Rectal smooth muscle tissue (tissue), 1 donor: Measurements from ENCODE around the gene TMEM86A.
"Not testable (repeated sequence)": the region's sequence is repeated elsewhere in the genome, so short reads cannot be mapped to it uniquely, and the experiment has no call there.

Experiments used
- H3K27ac ChIP-seq: one replicate; pipeline ENCODE4 v1.7.0; 2013; ENCODE audit warnings: low read depth, low read length, inconsistent platforms
- H3K27me3 ChIP-seq: one replicate; pipeline ENCODE4 v1.7.0; 2013; ENCODE audit warnings: low read length; ENCODE audit not compliant: control insufficient read depth, insufficient read depth
- H3K36me3 ChIP-seq: one replicate; pipeline ENCODE4 v1.7.0; 2013; ENCODE audit warnings: low read length; ENCODE audit not compliant: control insufficient read depth, insufficient read depth
- H3K4me1 ChIP-seq: one replicate; pipeline ENCODE4 v1.7.0; 2013; ENCODE audit warnings: low read length; ENCODE audit not compliant: control insufficient read depth, insufficient read depth
- H3K4me3 ChIP-seq: one replicate; pipeline ENCODE4 v1.7.0; 2013; ENCODE audit warnings: low read length
- H3K9ac ChIP-seq: one replicate; pipeline ENCODE4 v1.7.0; 2013; ENCODE audit warnings: low read length

The TMEM86A gene

DNA sequence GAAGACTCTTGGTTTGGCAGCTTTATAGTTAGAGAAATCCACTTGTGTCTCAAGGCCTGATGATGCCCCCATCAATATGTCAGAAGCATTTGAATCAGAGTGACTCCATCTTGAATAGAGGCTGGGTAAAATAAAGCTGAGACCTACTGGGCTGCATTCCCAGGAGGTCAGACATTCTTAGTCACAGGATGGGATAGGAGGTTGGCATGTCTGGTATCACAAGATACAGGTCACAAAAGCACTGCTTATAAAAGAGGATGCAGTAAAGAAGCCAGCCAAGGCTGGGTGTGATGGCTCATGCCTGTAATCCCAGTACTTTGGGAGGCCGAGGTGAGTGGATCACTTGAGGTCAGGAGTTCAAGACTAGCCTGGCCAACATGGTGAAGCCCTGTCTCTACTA, 16.6 kb upstream of the TMEM86A start:
- H3K4me1 ChIP-seq, H3K27ac ChIP-seq, H3K27me3 ChIP-seq, H3K4me3 ChIP-seq, H3K9ac ChIP-seq, H3K36me3 ChIP-seq: not testable (repeated sequence)

GRCh38 chr11:18682466-18682865, 16.1 kb upstream of the TMEM86A start:
- Histone ChIP-seq H3K9ac (no peak overlapping the region), H3K36me3 (no peaks in the 10 kb centered on the region), H3K27me3 (no peaks in the 10 kb centered on the region), H3K4me1 (no peaks in the 10 kb centered on the region), H3K27ac (no peak overlapping the region), H3K4me3 (no peak overlapping the region)

- Histone ChIP-seq H3K9ac (no peak overlapping the region), H3K27ac (no peak overlapping the region), H3K4me3 (no peak overlapping the region), H3K36me3 (no peaks in the 10 kb centered on the region), H3K4me1 (no peaks in the 10 kb centered on the region), H3K27me3 (no peaks in the 10 kb centered on the region)
Observed at GRCh38 chr11:18684267-18684666, 14.3 kb upstream of the TMEM86A start.

- H3K4me3 ChIP-seq, H3K27ac ChIP-seq, H3K9ac ChIP-seq, H3K4me1 ChIP-seq, H3K36me3 ChIP-seq, H3K27me3 ChIP-seq: not testable (repeated sequence)
Observed at GRCh38 chr11:18691467-18692140, 7.0 kb upstream of the TMEM86A start.

DNA sequence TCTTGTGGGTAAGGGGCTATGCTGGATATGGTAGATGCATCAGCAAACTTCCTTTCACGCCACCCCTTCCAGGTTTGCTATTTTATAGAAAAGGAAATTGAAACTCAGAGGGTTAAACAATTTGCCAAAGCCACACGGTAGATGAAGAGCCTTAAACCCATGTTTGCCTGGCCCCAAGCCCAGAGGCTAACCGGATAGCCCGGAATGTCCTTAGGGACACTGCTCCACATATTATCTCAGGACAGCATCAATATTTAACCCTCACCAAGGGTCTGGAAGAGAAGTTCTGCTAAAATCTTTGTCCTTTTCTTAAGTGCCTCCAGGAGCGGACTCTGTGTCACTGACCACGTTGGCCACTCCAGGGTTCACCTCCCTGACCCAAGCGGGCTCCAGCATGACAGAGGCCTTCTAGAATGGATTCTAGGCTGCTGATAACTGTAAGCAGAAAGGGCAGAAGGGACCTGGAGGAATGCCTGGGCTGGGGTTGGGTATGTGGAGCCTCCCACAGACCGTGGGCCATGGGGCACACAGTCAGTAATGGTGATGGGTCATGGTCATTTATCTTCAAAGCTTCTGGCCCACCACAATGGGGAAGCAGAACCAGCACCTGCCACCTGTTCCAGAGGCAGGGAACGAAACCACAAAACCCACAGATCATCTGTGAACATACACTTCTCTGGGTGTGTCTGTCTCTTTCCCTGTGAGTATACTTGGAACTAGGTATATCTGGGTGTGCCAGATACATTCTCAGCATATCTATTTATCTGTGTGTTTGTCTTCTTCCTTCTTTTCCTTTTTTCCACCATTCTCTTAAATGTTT, 5.4 kb upstream of the TMEM86A start:
- H3K27me3 ChIP-seq, result no peaks in the 10 kb centered on the region
- H3K4me3 ChIP-seq, result no peak overlapping the region
- H3K4me1 ChIP-seq, result peaks cover 2% of the 10 kb centered on the region
- no peak overlapping the region for H3K9ac ChIP-seq
- H3K27ac ChIP-seq, result no peak overlapping the region
- no peaks in the 10 kb centered on the region for H3K36me3 ChIP-seq

DNA sequence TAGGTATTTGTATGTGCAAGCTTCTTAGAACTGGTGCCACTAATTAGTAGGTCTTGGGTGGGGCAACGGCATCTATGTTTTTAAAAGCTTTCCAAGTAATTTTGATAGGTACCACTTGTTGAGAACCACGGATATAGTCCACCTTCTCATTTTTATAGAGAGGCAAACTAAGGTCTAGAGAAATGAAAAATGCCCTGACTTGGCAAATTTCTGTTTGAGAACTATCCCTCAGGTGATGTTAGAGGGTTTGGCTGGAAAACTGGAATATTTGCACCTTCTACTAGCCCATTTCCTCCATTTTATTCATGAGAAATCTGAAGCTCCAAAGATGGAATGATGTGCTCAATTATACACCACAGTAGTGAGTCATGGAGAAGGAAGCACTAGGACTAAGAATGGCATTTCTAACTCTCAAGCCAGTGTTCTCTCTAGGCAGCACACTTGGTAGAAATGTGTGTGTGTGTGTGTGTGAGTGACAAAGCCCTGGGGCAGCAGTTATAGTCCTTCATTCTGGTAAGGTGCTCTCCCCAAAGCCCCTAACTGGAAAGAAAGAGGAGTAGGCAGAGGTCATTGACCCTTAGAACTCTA, 1.8 kb upstream of the TMEM86A start:
- no peak overlapping the region for H3K4me3 ChIP-seq
- H3K27ac ChIP-seq, result no peak overlapping the region
- H3K4me1 ChIP-seq, result peaks cover 2% of the 10 kb centered on the region
- no peak overlapping the region for H3K9ac ChIP-seq
- no peaks in the 10 kb centered on the region for H3K27me3 ChIP-seq
- H3K36me3 ChIP-seq, result no peaks in the 10 kb centered on the region

- H3K36me3 ChIP-seq, result no peaks in the 10 kb centered on the region
- H3K27me3 ChIP-seq, result no peaks in the 10 kb centered on the region
- H3K9ac ChIP-seq, result no peak overlapping the region
- H3K27ac ChIP-seq, result no peak overlapping the region
- no peak overlapping the region for H3K4me3 ChIP-seq
- peaks cover 2% of the 10 kb centered on the region for H3K4me1 ChIP-seq
Observed at GRCh38 chr11:18697576-18697975, 1.0 kb upstream of the TMEM86A start.

- H3K9ac ChIP-seq, result no peak overlapping the region
- H3K4me3 ChIP-seq, result peak overlapping the region; percentile 72
- peaks cover 2% of the 10 kb centered on the region for H3K4me1 ChIP-seq
- no peak overlapping the region for H3K27ac ChIP-seq
- no peaks in the 10 kb centered on the region for H3K27me3 ChIP-seq
- no peaks in the 10 kb centered on the region for H3K36me3 ChIP-seq
Observed at GRCh38 chr11:18699269-18699596, 654 bp downstream of the TMEM86A start.

DNA sequence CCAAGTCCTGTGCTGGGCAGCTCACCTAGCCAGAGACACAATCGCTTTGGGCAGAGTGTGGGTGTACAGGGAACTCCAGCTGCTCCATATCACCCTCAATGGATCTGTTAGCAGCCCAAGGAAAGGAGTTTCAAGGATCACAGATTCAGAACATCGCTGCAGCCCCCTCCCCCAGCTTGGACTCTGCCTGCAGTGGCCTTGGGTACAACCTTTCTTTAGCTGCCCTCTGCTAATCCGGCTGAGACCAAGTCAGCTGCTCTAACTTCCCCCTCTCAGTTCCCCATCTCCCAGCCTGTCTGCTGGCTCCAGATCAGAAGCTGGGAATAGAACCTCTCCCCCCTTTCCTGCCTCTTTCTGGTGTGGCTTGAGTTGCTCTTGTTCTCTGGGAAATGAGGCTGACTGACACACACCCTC, 1.3 kb downstream of the TMEM86A start:
- Histone ChIP-seq H3K4me3 (no peak overlapping the region), H3K27ac (no peak overlapping the region), H3K9ac (no peak overlapping the region), H3K4me1 (peaks cover 4% of the 10 kb centered on the region), H3K27me3 (no peaks in the 10 kb centered on the region), H3K36me3 (no peaks in the 10 kb centered on the region)

DNA sequence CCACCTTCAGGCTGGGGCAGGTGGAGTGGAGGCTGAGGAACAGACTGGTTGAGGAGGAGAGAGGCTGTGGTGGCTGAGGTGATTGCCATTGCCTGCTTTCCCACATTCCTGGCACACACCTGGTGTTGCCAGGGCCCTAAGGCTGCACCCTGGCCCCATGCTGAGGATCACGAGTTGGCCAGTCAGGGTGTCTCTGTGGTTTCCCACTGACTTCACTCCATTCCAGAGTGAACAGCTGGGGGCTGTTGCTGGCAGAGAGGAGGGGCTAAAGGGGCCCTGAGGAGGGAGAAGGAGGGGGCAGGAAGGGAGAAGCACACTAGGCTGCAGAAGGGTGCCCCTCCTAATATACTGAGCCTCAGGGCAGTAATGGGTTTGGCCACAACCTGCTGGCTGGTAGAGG, 1.8 kb downstream of the TMEM86A start:
- Histone ChIP-seq H3K9ac (no peak overlapping the region), H3K4me3 (no peak overlapping the region), H3K27me3 (no peaks in the 10 kb centered on the region), H3K27ac (no peak overlapping the region), H3K36me3 (no peaks in the 10 kb centered on the region), H3K4me1 (peaks cover 9% of the 10 kb centered on the region)

DNA sequence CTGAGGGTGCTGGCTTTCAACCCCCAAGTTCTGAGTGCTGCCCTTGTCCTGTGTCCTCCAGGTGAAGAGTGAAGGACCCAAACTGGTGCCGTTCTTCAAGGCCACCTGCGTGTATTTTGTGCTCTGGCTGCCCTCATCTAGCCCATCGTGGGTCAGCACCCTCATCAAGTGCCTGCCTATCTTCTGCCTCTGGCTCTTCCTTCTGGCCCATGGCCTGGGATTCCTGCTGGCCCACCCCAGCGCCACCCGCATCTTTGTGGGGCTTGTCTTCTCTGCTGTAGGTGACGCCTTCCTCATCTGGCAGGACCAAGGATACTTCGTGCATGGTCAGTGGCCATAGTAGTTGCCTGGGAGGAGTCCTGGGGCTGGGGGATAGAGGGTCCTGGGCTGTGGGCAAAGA, 2.3 kb downstream of the TMEM86A start:
- H3K27me3 ChIP-seq, result no peaks in the 10 kb centered on the region
- H3K27ac ChIP-seq, result no peak overlapping the region
- H3K4me3 ChIP-seq, result no peak overlapping the region
- peaks cover 14% of the 10 kb centered on the region for H3K4me1 ChIP-seq
- H3K36me3 ChIP-seq, result no peaks in the 10 kb centered on the region
- no peak overlapping the region for H3K9ac ChIP-seq

GRCh38 chr11:18701614-18702216, 3.1 kb downstream of the TMEM86A start:
- Histone ChIP-seq H3K4me1 (peaks cover 16% of the 10 kb centered on the region), H3K9ac (no peak overlapping the region), H3K4me3 (no peak overlapping the region), H3K27ac (no peak overlapping the region), H3K36me3 (no peaks in the 10 kb centered on the region), H3K27me3 (no peaks in the 10 kb centered on the region)
